ENCODE measurements around the gene PPP4R3A. TPM values are rescaled to one million over a fixed set of nuclear protein-coding genes. Genes with fewer than 3 reads are reported as not detected.
A peak's percentile ranks its signal among the peaks of the same experiment; 100 is the strongest.
"Not testable (repeated sequence)": the region's sequence is repeated elsewhere in the genome, so short reads cannot be mapped to it uniquely, and the experiment has no call there.

Gene PPP4R3A
- total RNA-seq, 1 donor from 2014 or later, result 86.2 TPM

DNA sequence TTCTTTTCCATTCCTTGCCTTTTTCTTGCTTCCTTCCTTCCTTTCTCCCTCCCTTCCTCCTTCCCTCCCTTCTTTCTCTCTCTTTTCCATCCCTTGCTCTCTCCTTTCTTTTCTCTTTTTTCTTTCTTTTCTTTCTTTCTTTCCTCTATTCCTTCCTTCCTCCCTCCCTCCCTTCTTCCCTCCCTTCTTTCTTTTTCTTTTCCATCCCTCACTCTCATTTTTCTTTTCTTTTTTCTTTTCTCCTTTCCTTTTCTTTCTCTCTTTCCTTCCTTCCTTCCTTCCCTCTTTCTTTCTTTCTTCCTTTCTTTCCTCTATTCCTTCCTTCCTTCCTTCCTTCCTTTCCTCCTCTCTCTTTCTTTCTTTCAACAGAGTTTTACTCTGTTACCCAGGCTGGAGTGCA is 35.1 kb upstream of the PPP4R3A start:
- intact Hi-C loops (cut with DNase I), result no loop called here
- Histone ChIP-seq H3K9me3 (peaks cover 8% of the 10 kb centered on the region), H3K36me3 (no peaks in the 10 kb centered on the region), H3K27ac (no peak overlapping the region), H3K4me1 (no peaks in the 10 kb centered on the region), H3K27me3 (no peaks in the 10 kb centered on the region), H3K4me3 (no peak overlapping the region)
- DNase-seq, result no peak
- ATAC-seq, result no peak
- TF ChIP-seq, protein P1, sequence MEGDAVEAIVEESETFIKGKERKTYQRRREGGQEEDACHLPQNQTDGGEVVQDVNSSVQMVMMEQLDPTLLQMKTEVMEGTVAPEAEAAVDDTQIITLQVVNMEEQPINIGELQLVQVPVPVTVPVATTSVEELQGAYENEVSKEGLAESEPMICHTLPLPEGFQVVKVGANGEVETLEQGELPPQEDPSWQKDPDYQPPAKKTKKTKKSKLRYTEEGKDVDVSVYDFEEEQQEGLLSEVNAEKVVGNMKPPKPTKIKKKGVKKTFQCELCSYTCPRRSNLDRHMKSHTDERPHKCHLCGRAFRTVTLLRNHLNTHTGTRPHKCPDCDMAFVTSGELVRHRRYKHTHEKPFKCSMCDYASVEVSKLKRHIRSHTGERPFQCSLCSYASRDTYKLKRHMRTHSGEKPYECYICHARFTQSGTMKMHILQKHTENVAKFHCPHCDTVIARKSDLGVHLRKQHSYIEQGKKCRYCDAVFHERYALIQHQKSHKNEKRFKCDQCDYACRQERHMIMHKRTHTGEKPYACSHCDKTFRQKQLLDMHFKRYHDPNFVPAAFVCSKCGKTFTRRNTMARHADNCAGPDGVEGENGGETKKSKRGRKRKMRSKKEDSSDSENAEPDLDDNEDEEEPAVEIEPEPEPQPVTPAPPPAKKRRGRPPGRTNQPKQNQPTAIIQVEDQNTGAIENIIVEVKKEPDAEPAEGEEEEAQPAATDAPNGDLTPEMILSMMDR (IDR thresholded peaks at IDR 0.05), result no peak

DNA sequence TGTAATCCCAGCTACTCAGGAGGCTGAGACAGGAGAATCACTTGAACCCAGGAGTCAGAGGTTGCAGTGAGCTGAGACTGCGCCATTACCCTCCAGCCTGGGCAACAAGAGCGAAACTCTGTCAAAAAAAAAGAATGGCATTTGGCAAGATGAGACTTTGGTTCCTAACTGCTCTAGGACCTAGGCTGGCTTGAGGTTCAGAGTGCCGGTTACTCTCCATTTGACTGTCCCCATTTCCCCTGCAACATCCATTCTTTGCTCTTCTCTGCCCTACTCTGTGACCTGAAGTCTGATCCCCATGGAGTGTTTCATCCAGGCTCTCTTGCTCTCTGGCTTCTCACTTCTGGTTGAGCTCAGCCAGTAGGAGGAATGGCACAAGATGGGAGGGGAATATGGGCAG is 26.2 kb upstream of the PPP4R3A start:
- intact Hi-C loops (cut with DNase I), result no loop called here
- H3K4me1 ChIP-seq, result no peaks in the 10 kb centered on the region
- H3K9me3 ChIP-seq, result no peaks in the 10 kb centered on the region
- ATAC-seq, result no peak
- DNase-seq, result no peak
- TF ChIP-seq, protein P1 (IDR thresholded peaks at IDR 0.05), result no peak
- no peaks in the 10 kb centered on the region for H3K36me3 ChIP-seq
- H3K4me3 ChIP-seq, result no peak overlapping the region
- no peaks in the 10 kb centered on the region for H3K27me3 ChIP-seq
- H3K27ac ChIP-seq, result no peak overlapping the region

DNA sequence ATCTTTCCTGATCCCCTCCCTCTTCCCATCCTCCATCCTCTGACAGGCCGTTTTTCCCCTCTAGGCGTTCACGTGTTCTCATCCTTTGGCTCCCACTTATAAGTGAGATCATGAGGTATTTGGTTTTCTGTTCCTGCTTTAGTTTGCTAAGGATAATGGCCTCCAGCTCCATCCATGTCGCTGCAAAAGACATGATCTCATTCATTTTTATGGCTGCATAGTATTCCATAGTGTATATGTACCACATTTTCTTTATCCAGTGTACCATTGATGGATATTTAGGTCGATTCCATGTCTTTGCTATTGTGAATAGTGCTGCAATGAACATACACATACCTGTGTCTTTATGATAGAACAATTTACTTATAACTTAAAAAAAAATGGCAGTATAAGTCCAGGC is 23.9 kb upstream of the PPP4R3A start:
- H3K4me3 ChIP-seq; H3K4me1 ChIP-seq; H3K27ac ChIP-seq; H3K9me3 ChIP-seq; ATAC-seq; intact Hi-C loops (cut with DNase I); H3K36me3 ChIP-seq; DNase-seq; H3K27me3 ChIP-seq: not testable (repeated sequence)

DNA sequence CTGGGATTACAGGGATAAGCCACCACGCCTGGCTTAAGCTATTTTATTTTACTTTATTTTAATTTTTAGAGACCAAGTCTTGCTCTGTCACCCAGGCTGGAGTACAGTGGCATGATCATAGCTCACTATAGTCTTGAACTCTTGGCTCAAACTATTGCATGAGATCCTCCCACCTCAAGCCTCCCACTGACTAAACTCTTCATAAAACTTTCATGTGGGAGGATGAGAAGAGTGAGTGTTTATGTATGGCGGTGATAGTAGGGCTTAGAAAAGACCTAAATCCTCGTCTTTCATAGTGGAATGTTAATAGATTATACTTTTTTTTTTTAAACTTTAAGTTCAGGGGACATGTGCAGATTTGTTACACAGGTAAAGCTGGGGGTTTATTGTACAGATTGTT is 23.5 kb upstream of the PPP4R3A start:
- DNase-seq (no peak), ATAC-seq (no peak)
- Histone ChIP-seq H3K9me3 (no peaks in the 10 kb centered on the region), H3K4me1 (no peaks in the 10 kb centered on the region), H3K36me3 (no peaks in the 10 kb centered on the region), H3K4me3 (no peak overlapping the region), H3K27ac (no peak overlapping the region), H3K27me3 (no peaks in the 10 kb centered on the region)
- TF ChIP-seq, protein P1 (IDR thresholded peaks at IDR 0.05), result no peak
- intact Hi-C loops (cut with DNase I), result no loop called here

DNA sequence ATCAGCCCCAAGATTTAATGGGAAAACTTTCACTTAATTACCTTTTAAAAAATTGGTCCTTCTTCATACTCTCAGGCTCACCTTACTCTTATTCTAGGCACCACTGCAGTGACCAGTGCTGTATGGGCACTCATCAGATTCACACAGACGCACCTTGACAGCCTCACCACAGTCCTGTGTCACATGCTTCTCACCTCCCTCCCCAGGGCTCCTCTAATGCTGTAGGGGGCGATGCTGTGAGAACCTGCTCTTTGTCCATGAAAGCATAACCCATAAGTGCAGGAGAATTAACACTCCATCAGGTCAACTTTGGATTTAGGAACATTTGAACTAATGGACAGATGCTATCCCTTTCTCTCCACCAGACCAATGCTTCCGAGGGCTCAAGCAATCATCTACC is 13.9 kb upstream of the PPP4R3A start:
- H3K27me3 ChIP-seq, result no peaks in the 10 kb centered on the region
- H3K27ac ChIP-seq, result no peak overlapping the region
- intact Hi-C loops (cut with DNase I), result no loop called here
- H3K36me3 ChIP-seq, result no peaks in the 10 kb centered on the region
- TF ChIP-seq, protein P1 (IDR thresholded peaks at IDR 0.05), result no peak
- H3K9me3 ChIP-seq, result no peaks in the 10 kb centered on the region
- no peak overlapping the region for H3K4me3 ChIP-seq
- ATAC-seq (no peak), DNase-seq (no peak)
- H3K4me1 ChIP-seq, result no peaks in the 10 kb centered on the region

DNA sequence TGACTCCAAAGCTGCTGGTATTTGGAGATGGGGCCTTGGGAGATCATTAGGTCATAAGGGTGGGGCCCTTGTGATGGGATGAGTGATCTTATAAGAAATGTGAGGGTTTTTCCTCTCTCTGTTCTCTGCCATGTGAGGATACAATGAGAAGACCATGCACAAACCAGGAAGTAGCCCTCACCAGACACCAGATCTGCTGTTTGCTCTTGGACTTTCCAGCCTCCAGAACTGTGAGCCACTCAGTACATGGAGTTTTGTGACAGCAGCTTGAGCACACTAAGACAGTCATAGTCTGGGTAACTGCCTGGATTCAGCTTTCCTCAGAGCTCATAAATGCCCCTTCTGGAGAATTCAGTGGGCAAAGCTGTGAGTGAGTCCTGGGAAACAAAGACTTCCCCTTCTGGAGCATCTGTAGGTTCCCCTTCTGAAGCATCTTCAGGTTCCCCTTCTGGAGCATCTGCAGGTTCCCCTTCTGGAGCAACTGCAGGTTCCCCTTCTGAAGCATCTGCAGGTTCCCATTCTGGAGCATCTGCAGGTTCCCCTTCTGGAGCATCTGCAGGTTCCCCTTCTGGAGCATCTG is 11.0 kb upstream of the PPP4R3A start:
- Histone ChIP-seq H3K36me3 (no peaks in the 10 kb centered on the region), H3K4me1 (no peaks in the 10 kb centered on the region), H3K9me3 (no peaks in the 10 kb centered on the region), H3K27me3 (no peaks in the 10 kb centered on the region), H3K4me3 (no peak overlapping the region), H3K27ac (no peak overlapping the region)
- intact Hi-C loops (cut with DNase I), result no loop called here
- ATAC-seq, result peak; percentile 28
- TF ChIP-seq, protein P1 (IDR thresholded peaks at IDR 0.05), result no peak
- DNase-seq, result no peak
